CD4-positive, alpha-beta T cell treated with Interleukin-2 at 100 ng/mL for 4 hours (primary cell): ENCODE data around the gene NTM.

Experiments
- DNase-seq: peaks from one replicate; pipeline ENCODE4 v3.0.0-alpha.2; 2020; ENCODE audit warnings: low spot score

Gene NTM

DNA sequence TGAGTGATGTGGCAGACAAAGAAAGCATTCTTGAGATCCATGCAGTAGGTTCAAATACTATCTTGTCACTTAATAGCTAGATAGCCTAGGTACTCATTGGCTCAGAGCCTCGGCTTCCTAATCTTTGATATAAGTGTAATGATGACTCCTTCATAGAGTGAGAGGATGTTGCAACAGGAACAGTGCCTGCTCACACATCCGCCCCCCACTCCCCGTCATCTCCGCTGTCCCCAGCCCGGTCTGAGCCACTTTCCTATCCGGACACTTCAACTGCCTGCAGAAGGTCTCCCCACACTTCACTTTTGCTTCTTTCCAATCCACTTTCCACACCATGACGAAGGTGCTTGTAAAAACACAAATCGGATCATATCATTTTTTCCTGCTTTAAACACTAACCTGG lies 128.8 kb downstream of the NTM start:
- DNase-seq, result no peak

DNA sequence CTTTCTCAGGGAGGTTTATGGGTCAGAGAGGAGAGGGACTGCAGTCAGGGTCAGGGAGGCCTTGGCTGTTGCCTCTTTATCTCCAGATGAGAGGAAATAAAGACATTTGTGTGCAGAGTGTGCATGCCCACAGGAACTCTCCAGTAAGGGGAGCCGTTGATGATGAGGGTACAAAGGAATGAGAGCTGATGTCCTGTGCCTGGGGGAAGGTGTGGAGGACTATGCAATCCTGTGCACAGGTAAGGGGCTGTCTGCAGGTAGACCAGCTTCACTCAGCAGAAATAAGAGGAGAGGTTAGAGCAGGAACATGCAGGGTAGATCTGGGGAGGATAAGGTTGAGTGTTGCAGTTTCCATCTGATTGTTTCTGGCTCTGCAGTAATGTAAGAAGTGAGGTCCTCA lies 132.6 kb downstream of the NTM start:
- DNase-seq, result no peak

DNA sequence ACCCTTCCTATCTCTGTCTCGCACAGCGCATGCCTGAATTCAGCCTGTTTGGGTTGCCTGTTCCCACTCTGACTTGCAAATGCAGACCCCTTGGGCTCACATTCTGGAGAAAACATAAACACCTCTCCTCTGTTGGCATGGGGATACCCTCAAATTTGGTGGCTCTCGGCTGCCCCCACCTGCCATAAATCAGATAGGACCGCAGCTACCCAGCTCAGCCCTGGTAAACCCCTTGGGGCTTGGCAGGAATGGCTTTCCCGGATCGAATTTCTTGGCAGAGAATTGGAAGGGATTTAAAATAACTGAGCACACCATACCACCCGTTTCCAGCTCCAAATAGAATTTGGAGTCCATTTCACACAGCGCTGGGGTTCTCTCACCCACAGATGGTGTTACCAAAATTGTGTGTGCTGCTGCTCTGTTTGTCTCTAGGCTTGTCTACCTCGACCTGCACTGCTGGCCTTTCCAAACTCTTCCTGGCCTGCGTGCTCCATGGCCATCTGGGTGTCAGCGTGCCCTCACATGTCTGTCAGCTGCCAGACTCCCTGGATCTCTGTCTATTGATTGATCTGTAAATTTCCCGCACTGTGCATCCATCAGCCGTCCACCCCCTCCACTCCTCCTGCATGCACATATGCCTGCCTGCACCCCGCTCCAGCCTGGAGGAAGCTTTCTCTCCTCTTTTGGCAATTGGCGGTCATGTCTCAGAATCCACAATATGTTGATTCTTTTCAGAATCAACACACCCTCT lies 134.0 kb downstream of the NTM start:
- DNase-seq, result no peak

DNA sequence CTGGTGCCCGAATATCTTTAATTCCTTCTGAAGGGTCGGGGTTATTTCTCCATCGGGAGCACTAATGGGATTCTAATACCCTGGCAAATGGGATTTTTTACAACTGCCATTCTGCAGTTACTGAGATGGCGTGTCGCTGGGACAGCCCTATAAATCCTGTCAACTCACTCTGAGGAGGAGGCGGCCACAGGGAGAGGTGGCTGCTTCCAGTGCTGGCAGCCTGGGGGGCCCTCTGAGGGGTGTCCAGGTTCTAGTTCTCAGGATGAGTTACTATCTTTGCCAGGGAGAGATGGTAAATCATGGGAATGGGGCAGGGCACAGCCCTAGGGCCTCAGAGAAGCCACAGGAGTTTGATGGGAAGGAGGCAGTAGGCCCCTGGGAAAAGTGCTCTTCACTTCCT lies 135.9 kb downstream of the NTM start:
- no peak for DNase-seq

DNA sequence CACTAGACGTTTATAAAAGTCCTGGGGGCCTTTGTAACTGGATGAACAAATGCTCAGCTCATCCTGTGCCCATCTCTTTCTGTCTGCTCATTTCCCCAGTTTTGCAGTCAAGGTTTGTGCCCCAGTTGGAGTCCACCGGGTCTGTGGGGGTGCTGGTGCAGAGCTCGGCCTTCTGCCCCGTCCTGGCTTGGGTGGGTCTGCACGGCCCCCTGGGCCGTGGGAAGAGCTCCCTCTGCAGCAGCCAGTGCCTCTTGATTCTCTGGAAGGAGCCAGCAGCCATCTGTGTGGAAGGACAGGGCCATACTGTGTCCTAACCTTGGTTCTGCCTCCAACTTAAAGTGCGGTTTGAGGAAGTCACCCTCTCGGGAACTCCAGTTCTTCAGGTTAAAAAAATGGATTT lies 140.2 kb downstream of the NTM start:
- DNase-seq, result no peak

DNA sequence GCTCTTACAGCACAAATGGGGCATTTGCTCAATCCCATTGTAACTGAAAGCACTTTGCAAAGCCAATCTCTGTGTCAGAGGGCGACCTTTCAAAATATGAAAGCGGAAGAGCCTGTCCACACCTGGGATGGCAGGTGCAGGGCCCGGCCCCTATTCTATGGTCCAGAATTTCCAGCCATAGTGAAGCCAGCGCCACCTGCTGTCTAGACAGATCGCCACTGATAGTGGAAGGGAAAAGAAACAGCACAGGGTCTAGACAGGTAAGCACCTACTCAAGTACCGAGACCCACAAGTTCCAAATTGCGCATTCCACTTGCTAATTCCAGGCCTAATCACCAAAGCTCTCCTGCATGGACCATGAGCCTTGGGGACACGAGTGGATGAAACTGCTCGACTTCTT lies 141.4 kb downstream of the NTM start:
- no peak for DNase-seq

DNA sequence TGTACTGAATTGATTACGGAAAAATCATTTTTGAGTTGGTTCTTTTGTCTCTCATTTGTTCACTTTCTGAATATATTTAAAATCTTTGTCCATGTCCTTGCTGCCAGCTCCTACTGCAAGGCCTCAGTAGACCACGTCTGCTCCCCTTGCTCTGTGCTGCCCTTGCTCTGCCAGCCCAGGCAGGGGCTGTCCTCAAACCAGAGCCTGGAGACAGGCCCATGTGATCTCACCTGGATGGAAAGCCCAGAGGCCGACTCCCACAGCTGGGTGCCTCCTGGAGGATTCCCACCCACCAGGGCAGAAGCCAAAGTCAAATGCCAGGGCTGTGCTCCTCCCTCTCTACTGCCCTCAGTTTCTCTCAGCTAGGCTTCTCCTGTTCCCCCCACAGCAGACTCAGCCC lies 141.8 kb downstream of the NTM start:
- DNase-seq, result no peak

DNA sequence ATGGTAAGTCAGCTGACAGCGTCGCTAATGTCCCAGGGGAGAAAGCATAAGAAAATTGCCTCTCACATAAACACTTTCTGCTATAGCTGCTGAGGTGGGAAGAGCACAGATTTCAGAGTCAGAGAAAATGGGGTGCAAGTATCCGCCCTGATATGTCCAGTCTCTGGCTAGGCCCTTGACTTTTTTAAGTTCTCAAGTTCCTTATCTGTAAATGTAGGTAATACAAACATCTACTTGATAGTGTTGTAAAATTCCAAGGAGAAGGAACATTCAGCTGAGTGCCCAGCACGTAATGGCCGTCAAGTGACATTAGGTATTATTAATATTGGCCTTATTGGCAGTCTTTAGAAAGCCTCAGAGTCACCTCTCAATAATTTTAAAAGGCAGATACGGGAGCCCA lies 143.6 kb downstream of the NTM start:
- DNase-seq, result no peak

DNA sequence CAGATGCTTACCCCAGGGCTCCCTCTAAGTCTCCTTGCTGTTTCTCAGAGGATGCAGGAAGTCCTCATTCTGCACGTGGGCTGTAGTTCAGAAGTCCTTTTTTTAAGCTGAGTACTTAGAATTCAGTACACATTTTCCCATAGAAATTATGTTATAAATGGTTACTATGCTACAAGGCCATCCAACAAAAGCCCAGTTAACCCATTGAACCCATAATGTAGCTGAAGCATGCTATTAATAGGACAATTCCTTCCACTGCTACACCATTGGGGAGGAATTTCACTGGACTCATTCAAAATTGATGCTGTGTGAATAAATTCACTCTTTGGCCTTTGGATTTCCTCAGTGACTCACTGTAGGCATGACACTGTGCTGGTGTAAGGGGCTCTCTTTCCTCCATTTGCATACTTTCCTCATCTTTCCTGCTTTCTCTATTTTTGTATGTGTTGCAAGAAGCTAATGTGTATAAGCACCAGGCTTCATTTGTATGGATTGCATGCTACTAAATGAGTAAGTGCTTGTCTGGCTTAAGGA lies 148.0 kb downstream of the NTM start:
- DNase-seq, result no peak

DNA sequence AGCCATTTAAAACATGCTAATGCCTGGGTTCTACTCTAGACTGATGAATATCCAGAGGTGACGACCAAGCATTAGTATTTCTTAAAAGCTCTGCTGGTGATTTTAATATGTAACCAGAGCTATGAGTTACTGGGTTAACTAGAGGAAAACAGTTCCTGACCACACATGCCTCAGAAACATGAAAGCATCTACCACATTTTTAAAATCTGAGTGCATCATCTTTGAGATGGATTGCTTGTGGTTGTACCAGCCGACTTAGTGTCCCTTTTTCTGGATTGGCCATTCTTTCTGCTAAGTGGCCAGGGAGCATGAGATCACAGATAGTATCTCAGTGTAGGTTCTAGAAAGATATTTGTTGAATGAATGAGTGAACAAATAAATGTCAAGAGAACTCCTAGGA lies 152.4 kb downstream of the NTM start:
- DNase-seq, result no peak

DNA sequence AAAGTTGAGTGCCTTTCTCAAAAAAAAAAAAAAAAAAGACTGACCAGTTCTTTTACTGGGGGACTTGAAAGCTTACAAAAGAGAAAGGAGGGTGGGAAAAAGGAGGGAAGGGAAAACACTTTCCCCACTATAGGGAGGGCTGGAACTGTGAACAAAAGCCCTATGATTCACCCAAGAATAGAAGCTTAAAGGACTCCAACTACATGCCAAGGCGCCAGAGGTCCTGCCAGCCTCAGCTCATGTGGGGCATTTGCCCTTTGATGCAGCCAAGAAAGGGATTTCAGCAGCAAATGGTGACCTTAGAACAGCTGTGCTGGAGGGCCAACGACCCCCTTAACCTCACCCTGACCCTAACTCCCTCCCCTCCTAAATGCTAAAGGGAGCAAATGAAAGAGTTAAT lies 160.0 kb downstream of the NTM start:
- no peak for DNase-seq

DNA sequence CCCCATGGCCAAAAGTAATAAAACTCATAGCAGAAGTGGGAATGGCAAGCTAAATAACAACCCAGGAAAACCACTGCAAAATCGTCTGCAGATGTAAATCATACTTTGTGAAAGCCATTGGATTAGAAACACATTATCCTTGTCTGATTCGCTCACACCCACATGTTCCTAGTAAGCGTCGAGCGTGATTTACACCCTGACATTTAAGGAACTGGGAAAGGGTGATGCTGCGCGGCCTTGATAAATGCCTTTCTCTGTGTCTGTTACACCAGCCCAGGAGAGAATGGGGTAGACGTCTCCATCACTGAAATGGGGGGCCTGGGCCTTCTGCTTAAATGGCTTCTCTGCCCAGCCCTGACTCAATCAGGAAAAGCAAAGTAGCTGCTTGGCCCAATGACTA lies 162.7 kb downstream of the NTM start:
- DNase-seq, result no peak

DNA sequence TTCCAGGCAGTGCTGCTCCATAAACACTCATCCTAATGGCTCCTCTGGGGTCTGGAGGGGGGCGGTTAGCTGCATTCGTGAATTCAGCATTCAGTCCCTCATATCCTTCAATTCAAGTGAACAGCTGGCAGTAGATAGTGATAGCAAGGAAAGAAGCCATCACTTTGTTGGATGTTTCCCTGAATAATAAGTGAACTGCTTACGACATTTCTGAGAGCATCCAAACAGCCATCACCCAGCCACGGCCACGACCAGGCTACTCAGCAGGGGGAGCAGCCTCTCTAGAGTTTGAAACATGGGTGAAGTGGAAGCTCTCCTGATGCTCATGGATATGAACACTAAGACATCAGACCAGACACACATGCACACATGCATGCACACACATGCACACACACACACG lies 163.6 kb downstream of the NTM start:
- DNase-seq, result no peak

DNA sequence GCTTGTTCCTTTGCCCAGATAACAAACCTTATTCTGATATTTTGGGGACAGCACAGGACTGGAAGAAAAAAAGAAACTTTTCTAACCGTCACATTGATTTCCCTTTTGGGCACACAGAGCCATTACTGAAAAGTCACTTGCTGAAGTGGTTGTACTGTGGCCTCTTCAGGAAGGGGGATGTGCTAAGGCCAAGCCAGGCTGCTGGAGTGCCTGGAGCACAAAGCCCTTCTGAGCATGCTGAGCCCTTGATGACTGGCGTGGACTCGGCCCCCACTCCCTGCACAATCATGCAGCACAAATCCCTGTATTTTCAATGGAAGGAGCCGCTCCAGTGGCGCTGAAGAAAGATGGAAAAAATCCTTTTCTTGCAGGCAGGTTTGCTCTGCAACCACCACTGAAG lies 164.2 kb downstream of the NTM start:
- no peak for DNase-seq

DNA sequence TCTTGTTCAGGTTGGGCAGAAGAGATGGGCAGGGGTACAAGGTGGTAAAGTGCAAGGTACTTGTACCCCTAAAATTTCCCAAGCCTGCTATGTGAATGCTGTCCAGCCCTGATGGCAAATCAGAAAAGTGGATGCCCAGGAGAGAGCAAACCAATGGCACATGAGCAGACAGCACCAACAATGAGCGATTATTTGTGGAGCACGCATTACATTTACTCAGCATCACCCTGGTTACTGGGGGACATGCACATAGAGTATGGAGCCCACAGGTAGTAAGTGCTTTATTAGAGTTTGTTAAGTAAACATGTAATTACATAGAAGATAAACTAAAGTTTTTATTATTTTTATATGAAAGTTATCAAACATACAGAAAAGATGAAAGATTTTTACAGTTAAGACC lies 165.7 kb downstream of the NTM start:
- no peak for DNase-seq

DNA sequence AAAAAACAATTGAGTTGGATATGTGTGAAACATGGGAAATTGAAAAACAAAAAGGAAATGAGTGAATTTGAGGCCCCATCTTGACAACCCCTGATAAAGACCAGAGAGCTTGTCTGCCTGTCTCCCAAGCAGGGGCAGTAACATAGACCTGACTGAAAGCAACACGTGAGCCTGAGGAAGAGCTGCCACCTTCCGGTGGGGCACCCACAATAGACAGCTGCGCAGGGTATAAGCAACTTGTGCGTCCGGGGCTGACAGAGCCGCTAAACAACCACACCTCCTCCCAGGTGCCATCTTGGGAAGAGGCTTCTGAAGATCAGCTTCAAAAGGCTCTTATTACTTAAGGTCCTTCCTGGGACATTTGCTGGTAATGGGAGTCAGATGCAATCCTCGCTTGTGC lies 166.8 kb downstream of the NTM start:
- no peak for DNase-seq

DNA sequence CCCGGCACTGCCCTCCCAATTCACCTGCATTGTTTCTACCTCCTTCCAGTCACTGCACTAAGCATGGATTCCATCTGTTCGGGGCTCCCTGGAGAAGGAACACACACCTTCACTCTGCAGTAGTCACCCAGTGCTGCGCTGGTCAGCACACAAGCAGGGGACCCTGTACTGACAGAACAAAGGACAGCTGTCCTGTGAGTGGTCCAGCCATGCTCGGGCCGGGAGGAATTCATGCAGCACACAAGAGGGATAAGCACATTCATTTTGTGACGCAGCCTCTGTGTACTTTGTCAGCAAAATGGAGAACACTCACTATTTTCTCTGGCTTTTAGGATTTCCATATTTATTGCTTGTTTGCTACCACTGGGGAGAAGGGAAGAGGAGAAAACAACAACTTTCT lies 167.3 kb downstream of the NTM start:
- no peak for DNase-seq

DNA sequence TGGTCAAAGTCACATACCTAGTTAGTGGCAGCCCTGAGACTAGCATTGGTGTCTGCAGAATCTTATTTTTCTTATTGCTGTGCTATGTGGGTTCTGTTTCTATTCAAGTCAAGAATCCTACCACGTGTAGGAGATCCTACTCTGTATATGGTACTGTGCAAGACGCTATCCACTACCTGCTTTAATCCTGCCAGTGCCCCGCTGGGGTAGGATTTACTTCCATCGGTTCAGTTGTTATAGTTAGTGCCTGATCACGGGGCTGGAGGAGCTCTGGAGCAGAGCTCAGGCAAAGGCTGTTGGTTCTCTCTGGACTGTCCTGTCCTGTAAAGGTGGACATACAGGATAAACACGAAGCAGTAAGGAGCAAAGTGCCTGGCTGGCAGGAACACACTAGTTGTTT lies 167.9 kb downstream of the NTM start:
- no peak for DNase-seq

DNA sequence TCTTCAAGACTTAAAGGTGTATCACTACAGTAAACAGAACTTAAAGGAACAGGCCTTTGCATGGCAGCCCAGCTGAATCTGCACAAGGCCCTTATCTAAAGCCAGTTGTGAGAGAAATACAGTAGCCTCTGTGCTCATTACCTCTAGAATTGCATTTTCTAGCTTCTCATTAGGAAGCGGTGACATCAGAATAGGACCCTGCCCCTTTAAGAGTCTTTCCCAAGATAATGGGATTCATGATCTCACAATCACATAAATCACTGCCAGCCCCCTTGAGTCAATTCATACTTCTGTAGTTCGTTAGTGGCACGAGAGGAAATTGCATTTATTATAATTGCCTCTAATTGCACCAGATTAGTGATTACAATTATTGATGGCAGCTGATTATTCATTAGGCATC lies 170.3 kb downstream of the NTM start:
- no peak for DNase-seq

DNA sequence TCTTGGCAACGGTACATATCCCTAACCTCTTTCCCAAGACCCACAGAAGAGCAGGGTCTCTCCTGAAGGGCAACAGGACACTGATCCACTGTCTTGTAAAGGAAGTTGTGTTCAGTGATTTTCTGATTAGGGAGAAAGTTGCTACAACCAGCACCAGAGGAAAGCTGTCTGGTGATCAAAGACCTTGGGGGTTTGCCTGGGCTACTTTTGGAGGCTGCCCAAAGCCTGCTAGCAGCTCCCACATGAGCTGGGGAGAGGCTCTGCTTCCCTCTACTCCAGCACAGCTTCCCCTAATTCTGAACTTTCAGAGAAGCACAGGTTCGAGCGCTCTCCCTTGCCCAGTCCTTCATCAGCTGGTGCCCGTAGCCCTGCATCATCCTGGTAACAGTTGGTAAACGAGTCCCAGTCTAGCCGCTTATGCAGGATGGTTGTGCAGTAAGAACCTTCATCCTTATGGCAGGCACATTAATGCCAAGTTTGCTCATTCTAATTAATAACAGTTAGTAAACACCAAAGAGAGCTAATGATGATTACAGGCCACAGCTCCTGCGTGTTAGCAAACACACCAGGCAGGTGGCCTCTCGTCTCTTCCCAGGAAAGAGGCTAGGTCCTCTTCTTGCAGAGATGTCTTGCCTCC lies 173.1 kb downstream of the NTM start:
- DNase-seq, result no peak

DNA sequence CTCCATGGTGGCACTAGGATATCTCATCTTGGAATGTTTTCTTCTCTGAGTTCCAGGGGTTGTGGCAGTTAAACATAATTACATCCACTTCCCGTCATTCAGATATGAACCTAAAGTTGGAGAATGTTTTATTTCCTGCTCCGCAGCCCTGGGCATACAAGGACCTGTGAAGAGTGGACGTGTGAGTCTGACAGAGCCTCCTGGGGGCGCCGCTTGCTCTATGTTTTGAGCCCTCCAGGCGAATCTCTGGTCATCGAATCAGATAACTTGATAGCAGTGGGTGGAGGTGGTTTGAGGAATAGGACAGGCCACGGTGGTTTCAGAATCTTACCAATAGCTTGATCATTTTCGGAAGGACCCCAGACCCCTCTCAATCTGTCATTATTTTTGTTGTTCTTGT lies 174.2 kb downstream of the NTM start:
- DNase-seq, result no peak

DNA sequence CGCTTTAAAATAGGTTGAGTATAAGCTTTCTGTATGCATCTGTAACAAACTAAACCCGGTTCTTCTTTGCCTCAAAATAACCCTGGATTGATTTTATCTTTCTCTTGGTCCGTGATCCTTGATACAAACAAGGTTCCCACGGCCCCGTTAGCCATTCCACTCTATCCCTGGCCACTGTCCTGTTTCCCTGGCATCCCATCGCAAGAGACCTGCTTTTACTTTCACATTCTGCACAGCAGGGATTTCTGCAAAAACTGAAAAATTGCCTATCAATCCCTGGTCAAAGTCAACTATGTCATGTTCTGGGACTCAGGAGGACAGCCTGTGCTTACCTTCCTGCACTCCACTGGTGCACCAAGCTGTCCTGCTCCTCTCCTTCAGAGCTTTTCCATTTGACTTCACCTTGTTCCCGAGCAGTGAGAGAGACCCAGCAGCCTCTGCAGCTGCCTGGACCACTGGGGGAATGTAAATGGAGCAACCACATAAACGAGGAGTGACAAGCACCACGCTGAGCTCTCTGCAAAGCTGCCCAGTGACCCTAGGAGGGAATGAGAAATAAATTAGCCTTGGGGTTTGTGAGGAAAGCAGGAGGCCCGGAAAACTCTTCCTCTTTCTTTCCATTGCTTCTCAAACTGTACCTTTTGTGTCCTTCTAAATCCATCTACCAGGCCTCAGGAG lies 175.9 kb downstream of the NTM start:
- DNase-seq, result no peak

DNA sequence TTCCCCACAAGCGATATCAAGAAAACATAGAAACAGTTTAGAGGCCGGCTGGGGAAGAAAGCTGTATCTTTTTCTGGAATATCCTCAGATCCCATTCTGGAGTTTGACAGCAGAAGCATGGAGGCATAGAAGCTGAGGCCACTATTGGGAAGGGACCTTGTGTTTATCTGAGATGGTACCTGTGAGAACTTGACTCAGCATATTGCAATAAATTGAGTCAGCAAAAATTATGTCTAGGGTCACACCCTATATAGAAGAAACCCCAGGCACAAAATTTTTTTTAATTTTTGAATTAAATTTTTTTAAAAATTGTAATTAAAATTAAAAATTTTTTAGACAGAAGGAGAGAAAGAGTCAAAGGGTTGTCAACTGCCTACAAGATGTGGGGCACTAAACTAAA lies 178.7 kb downstream of the NTM start:
- DNase-seq, result no peak
